CD4-positive, CD25-positive, alpha-beta regulatory T cell (primary cell): ENCODE results near the gene NIT1. TPM values are rescaled to one million over a fixed set of nuclear protein-coding genes. Genes with fewer than 3 reads are reported as not detected.

Experiments used
- ATAC-seq, 2 donors: fragments of 150-1000 bp; cut with Tn5 transposase; one replicate each; pipeline ENCODE4 v1.10.0; 2021; ENCODE audit warnings: low read depth in 2 of 2, moderate number of reproducible peaks in 2 of 2, moderate library complexity in 1 of 2
- DNase-seq, 3 donors: peaks; one replicate each; pipeline versions ENCODE4 v3.0.0 to v3.0.0-alpha.2; 2012 to 2022; ENCODE audit warnings: mixed read lengths in 1 of 3
- H3K27ac ChIP-seq: one replicate; pipeline ENCODE4 v1.7.0; 2013; ENCODE audit warnings: mild to moderate bottlenecking, low read length; ENCODE audit not compliant: insufficient read depth, poor library complexity, severe bottlenecking
- H3K27me3 ChIP-seq: one replicate; pipeline ENCODE4 v1.7.0; 2013; ENCODE audit warnings: low read length; ENCODE audit not compliant: control insufficient read depth, insufficient read depth
- H3K36me3 ChIP-seq: one replicate; pipeline ENCODE4 v1.7.0; 2013; ENCODE audit warnings: mild to moderate bottlenecking, low read length, moderate library complexity; ENCODE audit not compliant: control insufficient read depth, insufficient read depth
- H3K4me1 ChIP-seq: 2 replicates; pipeline ENCODE4 v1.7.0; 2013; ENCODE audit warnings: mild to moderate bottlenecking, low read length; ENCODE audit not compliant: insufficient read depth, control insufficient read depth, poor library complexity, severe bottlenecking
- H3K4me3 ChIP-seq: one replicate; pipeline ENCODE4 v1.7.0; 2013; ENCODE audit warnings: low read depth, mild to moderate bottlenecking, low read length, moderate library complexity
- H3K9me3 ChIP-seq, 2 experiments: 1 replicate in 1 of 2; 2 replicates in 1 of 2; pipeline ENCODE4 v1.7.0; 2013; ENCODE audit warnings: low read length in 2 of 2, mild to moderate bottlenecking in 1 of 2, moderate library complexity in 1 of 2; ENCODE audit not compliant: control insufficient read depth in 2 of 2
- H3K27ac Mint-ChIP-seq, 3 donors: one replicate each; pipeline ENCODE4 v1.8.0; 2020 to 2022; ENCODE audit warnings: mild to moderate bottlenecking in 3 of 3, mixed read lengths in 3 of 3, moderate library complexity in 2 of 3
- H3K27me3 Mint-ChIP-seq: one replicate; pipeline ENCODE4 v1.8.0; 2022; ENCODE audit warnings: mild to moderate bottlenecking, mixed read lengths
- H3K36me3 Mint-ChIP-seq: one replicate; pipeline ENCODE4 v1.8.0; 2020; ENCODE audit warnings: mixed read lengths
- H3K4me1 Mint-ChIP-seq, 4 donors: one replicate each; pipeline ENCODE4 v1.8.0; 2020 to 2022; ENCODE audit warnings: mixed read lengths in 4 of 4, mild to moderate bottlenecking in 1 of 4
- H3K4me3 Mint-ChIP-seq, 4 donors: one replicate each; pipeline ENCODE4 v1.8.0; 2020 to 2022; ENCODE audit warnings: mild to moderate bottlenecking in 4 of 4, mixed read lengths in 4 of 4, moderate library complexity in 3 of 4
- H3K9me3 Mint-ChIP-seq, 7 donors: one replicate each; pipeline ENCODE4 v1.8.0; 2020 to 2022; ENCODE audit warnings: mixed read lengths in 7 of 7, mild to moderate bottlenecking in 3 of 7, moderate library complexity in 2 of 7
- polyA plus RNA-seq, 4 donors: library from polyadenylated mRNA; unstranded; fragments of 300-500 nt; fragmentation: Illumina TruSeq; gene quantifications; one replicate each; pipeline ENCODE4 v1.2.3, GENCODE V29; 2021
- total RNA-seq: library from RNA; stranded (reverse); gene quantifications from one replicate; pipeline ENCODE4 v1.2.3, GENCODE V29; 2022

The NIT1 gene
- total and polyA plus RNA-seq, 5 donors from 2014 or later, result 21.1 to 28.2 (median 22.5) TPM

DNA sequence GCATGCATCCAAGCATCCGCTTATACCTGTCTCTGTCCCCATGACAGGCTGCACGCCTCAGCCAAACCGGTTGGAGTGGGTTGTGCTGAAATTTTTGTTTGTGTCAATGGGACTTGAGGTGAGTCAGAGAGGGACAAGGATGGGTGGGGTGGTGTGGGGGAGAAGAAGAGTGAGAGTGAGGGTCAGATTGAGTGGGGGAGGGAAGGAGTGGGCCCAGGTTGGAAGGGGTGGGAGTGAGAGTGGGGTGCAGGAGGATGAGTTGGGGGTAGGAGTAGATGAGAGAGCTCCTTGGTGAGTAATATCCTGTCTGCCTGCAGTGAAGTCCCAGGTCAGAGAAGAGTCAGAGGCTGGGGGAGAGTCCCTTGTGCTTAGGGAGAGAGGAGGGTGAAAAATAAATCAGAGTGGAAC, 25.3 kb upstream of the NIT1 start:
- no peaks in the 10 kb centered on the region for H3K9me3 ChIP-seq
- no peaks in the 10 kb centered on the region for H3K27me3 ChIP-seq
- H3K27ac ChIP-seq, result no peak overlapping the region
- H3K36me3 ChIP-seq, result no peaks in the 10 kb centered on the region
- ATAC-seq (peak in 1 of 2 donors; percentile 33), DNase-seq (peak in 1 of 3 donors; percentile 34)
- H3K27me3 Mint-ChIP-seq, result peaks cover 13% of the 10 kb centered on the region
- no peak overlapping the region for H3K4me3 Mint-ChIP-seq
- H3K27ac Mint-ChIP-seq, result no peak overlapping the region
- H3K36me3 Mint-ChIP-seq, result peaks cover 3% of the 10 kb centered on the region
- peaks cover 7% of the 10 kb centered on the region for H3K4me1 ChIP-seq
- peaks cover 0 to 2% (median 0%) of the 10 kb centered on the region in 7 donors for H3K9me3 Mint-ChIP-seq
- H3K4me3 ChIP-seq, result no peak overlapping the region
- peaks cover 5 to 15% (median 10%) of the 10 kb centered on the region in 4 donors for H3K4me1 Mint-ChIP-seq

DNA sequence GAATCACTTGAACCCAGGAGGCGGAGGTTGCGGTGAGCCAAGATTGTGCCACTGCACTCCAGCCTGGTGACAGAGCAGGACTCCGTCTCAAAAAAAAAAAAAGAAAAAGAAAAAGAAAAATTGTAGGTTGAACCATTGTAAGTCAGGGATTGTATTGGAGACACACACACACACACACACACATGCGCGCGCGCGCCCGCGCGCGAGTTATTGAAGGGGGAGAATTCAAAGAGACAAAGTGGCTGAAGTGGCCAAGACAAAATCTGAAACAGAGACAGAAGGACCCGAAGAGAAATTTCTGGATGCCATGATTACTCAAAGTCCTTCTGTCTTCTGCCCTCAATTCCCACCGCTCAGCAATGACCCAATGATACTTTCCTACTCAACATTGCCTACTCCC, 23.4 kb upstream of the NIT1 start:
- Mint-ChIP-seq H3K27me3 (peaks cover 18% of the 10 kb centered on the region), H3K36me3 (peaks cover 9% of the 10 kb centered on the region), H3K27ac (no peak overlapping the region), H3K4me1 (peaks cover 11 to 23% (median 17%) of the 10 kb centered on the region in 4 donors), H3K4me3 (peak overlapping the region in 1 of 4 donors; percentile 76), H3K9me3 (peaks cover 0 to 6% (median 0%) of the 10 kb centered on the region in 7 donors)
- Histone ChIP-seq H3K27me3 (no peaks in the 10 kb centered on the region), H3K4me1 (peaks cover 18% of the 10 kb centered on the region), H3K27ac (no peak overlapping the region), H3K4me3 (no peak overlapping the region), H3K9me3 (no peaks in the 10 kb centered on the region), H3K36me3 (peaks cover 2% of the 10 kb centered on the region)
- no peak for ATAC-seq
- no peak for DNase-seq

DNA sequence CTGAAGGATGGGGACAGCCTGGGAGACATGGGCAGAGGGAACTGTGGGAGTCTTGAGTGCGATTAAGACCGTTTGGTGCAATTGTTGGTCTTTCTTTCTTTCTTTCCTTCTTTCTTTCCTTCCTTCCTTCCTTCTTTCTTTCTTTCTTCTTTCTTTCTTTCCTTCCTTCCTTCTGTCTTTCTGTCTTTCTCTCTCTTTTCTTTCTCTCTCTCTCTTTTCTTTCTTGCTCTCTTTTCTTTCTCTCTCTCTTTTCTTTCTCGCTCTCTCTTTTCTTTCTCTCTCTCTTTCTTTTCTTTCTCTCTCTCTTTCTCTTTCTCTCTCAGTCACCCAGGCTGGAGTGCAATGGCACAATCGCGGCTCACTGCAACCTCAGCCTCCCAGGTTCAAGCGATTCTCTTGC, 22.7 kb upstream of the NIT1 start:
- peak overlapping the region in 1 of 4 donors; percentile 76 for H3K4me3 Mint-ChIP-seq
- no peak overlapping the region for H3K27ac ChIP-seq
- peaks cover 18% of the 10 kb centered on the region for H3K27me3 Mint-ChIP-seq
- peaks cover 11 to 23% (median 17%) of the 10 kb centered on the region in 4 donors for H3K4me1 Mint-ChIP-seq
- no peak overlapping the region for H3K4me3 ChIP-seq
- no peak for ATAC-seq
- H3K9me3 ChIP-seq, result no peaks in the 10 kb centered on the region
- peaks cover 16% of the 10 kb centered on the region for H3K36me3 Mint-ChIP-seq
- DNase-seq, result no peak
- H3K27me3 ChIP-seq, result no peaks in the 10 kb centered on the region
- H3K4me1 ChIP-seq, result peaks cover 18% of the 10 kb centered on the region
- peaks cover 0 to 6% (median 0%) of the 10 kb centered on the region in 7 donors for H3K9me3 Mint-ChIP-seq
- peaks cover 10% of the 10 kb centered on the region for H3K36me3 ChIP-seq
- H3K27ac Mint-ChIP-seq, result peak overlapping the region in 2 of 3 donors; percentile 45 to 46

DNA sequence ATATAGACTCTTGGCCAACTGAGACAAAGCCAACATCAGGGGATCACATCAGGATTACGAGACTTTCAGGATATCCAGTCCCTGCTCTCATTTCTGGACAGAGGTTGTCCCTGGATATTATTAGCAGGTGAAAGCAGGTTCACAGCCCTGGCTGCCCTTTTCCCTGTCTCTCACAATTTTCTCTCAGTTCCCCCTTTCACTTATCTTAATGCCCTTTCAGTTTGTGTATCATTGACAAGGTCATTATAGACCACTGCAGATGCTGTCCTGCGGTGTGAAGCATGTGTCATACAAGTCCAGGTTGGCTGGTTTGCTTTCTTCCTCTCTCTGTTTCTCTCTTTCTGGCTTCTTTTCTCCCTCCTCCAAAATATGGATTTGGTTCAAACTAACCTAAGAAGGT, 21.9 kb upstream of the NIT1 start:
- Mint-ChIP-seq H3K9me3 (peaks cover 0 to 6% (median 0%) of the 10 kb centered on the region in 7 donors), H3K27me3 (peaks cover 18% of the 10 kb centered on the region), H3K27ac (peak overlapping the region; percentile 66 to 100 (median 96)), H3K36me3 (peaks cover 18% of the 10 kb centered on the region), H3K4me1 (peaks cover 11 to 23% (median 16%) of the 10 kb centered on the region in 4 donors), H3K4me3 (peak overlapping the region in 2 of 4 donors; percentile 34 to 96)
- Histone ChIP-seq H3K9me3 (no peaks in the 10 kb centered on the region), H3K4me3 (no peak overlapping the region), H3K27ac (no peak overlapping the region), H3K4me1 (peaks cover 18% of the 10 kb centered on the region), H3K27me3 (no peaks in the 10 kb centered on the region), H3K36me3 (peaks cover 17% of the 10 kb centered on the region)
- DNase-seq, result no peak
- ATAC-seq, result no peak

DNA sequence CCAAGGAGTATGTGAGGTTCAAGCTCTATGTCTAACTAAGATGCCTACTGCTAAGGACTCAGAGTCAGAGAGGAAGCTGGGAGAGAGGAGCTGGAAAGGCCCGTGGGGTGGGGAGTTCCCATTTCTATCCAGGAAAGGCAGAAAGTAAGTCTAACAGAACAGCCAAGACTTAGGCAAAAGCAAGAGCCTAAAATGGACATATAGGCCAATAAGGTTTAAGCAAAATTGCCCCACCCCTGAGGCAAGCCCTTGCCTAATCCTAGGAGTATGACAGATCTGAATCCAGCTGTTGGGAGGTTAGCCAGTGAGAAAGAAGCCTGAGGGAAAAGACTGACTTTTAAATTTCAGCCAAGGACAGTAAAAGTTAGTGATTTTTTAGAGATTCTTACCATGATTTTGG, 21.4 kb upstream of the NIT1 start:
- Mint-ChIP-seq H3K4me1 (peaks cover 11 to 23% (median 16%) of the 10 kb centered on the region in 4 donors), H3K27me3 (peaks cover 18% of the 10 kb centered on the region), H3K27ac (peak overlapping the region; percentile 66 to 100 (median 96)), H3K9me3 (peaks cover 0 to 6% (median 0%) of the 10 kb centered on the region in 7 donors), H3K36me3 (peaks cover 18% of the 10 kb centered on the region), H3K4me3 (peak overlapping the region in 3 of 4 donors; percentile 18 to 96 (median 89))
- Histone ChIP-seq H3K27ac (no peak overlapping the region), H3K9me3 (no peaks in the 10 kb centered on the region), H3K4me3 (no peak overlapping the region), H3K4me1 (peaks cover 18% of the 10 kb centered on the region), H3K36me3 (peaks cover 21% of the 10 kb centered on the region), H3K27me3 (no peaks in the 10 kb centered on the region)
- DNase-seq (no peak), ATAC-seq (no peak)

DNA sequence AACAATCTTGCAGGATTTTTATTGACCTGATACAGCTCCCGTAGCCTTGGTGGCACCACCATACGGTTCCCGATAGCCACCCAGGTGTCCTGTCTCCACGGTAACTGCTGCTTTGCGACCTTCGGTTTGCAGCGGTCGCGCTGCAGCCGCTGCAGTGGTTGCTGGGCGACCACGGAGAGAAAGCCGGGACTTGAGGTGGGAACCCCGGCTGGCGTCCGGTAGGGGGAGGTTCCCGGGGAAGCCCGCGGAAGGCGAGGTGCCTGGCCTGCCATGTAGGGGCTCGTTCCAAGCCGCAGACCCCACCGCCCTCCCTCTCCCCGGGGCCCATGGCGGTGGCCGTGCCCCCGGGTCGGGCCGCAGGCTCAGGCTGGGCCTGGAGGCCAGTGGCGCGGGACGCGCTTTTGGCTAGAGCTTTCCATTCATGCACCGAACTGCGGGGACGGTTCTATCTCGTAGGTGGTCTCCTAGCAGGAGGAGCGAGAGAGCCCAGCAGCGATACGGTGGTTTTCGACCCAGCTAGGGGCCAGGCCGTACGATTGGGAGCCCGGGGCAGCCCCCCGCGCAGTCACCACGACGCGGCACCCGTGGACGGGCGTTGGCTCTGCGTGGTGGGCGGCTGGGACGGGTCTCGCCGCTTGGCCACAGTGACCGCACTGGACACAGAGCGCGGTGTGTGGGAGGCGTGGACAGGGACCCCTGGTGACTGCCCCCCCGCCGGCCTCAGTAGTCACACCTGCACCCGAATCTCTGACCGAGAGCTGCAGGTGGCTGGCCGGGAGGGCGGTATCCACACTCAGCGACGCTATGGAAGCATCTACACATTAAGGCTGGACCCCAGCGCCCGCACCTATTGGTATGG, 19.5 kb upstream of the NIT1 start, which contains the start of gene KLHDC9:
Gene KLHDC9, plus strand, starts transcription at position 152 of the 859 bp plus-strand sequence. Its CDS starts 175 bp downstream, at position 327.
- H3K4me3 ChIP-seq, result peak within 1 kb of the TSS; percentile 89

DNA sequence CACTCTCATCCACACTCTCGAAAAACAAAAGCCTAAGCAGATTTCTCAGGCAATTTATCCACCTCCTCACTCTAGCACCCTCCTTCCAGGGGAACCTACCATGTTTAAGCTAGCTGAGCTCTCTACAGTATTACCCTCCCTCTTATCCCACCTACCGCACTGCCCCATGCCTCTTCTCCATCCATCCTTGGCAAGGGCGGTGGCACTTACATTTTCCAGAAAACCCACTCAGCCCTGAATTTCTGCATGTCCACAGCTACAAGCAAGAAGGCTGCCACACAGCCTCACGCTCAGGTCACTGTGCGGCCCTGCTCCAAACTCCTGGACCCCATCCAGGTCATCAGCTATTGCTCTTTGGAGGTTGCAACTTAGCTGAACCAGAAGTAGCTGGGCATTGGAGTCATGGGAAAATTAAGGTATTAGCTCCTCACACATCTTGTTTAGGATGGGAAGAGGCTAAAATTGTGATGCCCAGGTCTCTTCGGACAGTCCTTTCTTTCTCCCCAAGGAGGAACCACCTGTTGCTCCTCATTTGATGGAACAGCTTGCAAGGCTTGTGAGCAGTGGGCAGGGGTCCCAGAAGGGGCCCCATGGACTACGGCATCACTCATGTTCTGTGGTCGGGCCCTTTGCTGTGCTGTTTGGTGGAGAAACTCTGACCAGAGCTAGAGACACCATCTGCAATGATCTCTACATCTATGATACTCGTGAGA, 18.7 kb upstream of the NIT1 start:
- peaks cover 0 to 6% (median 0%) of the 10 kb centered on the region in 7 donors for H3K9me3 Mint-ChIP-seq
- H3K4me3 Mint-ChIP-seq, result peak overlapping the region; percentile 73 to 93 (median 81)
- peaks cover 18% of the 10 kb centered on the region for H3K27me3 Mint-ChIP-seq
- peaks cover 32% of the 10 kb centered on the region for H3K36me3 ChIP-seq
- H3K36me3 Mint-ChIP-seq, result peaks cover 22% of the 10 kb centered on the region
- no peak overlapping the region for H3K4me3 ChIP-seq
- peaks cover 18% of the 10 kb centered on the region for H3K4me1 ChIP-seq
- no peak overlapping the region for H3K27ac ChIP-seq
- ATAC-seq (no peak), DNase-seq (no peak)
- no peaks in the 10 kb centered on the region for H3K27me3 ChIP-seq
- H3K4me1 Mint-ChIP-seq, result peaks cover 11 to 26% (median 18%) of the 10 kb centered on the region in 4 donors
- no peaks in the 10 kb centered on the region for H3K9me3 ChIP-seq
- H3K27ac Mint-ChIP-seq, result peak overlapping the region in 2 of 3 donors; percentile 89 to 90

More for the DNA sequence above, 19.5 kb upstream of the NIT1 start, which contains the start of gene KLHDC9:
- H3K4me3 Mint-ChIP-seq, result peak within 1 kb of the TSS; percentile 89 to 96 (median 92)
- H3K4me1 ChIP-seq, result peaks cover 18% of the 10 kb centered on the region
- H3K36me3 Mint-ChIP-seq, result peaks cover 22% of the 10 kb centered on the region
- H3K27me3 ChIP-seq, result no peaks in the 10 kb centered on the region
- H3K27ac Mint-ChIP-seq, result peak within 1 kb of the TSS; percentile 95 to 100 (median 96)
- H3K36me3 ChIP-seq, result peaks cover 29% of the 10 kb centered on the region
- peak within 1 kb of the TSS; percentile 30 for H3K27ac ChIP-seq
- peaks cover 11 to 23% (median 15%) of the 10 kb centered on the region in 4 donors for H3K4me1 Mint-ChIP-seq
- DNase-seq, result peak; percentile 43 to 87 (median 66)
- H3K27me3 Mint-ChIP-seq, result peaks cover 18% of the 10 kb centered on the region
- H3K9me3 Mint-ChIP-seq, result peaks cover 0 to 6% (median 0%) of the 10 kb centered on the region in 7 donors
- ATAC-seq, result peak; percentile 58 to 70
- no peaks in the 10 kb centered on the region for H3K9me3 ChIP-seq
